ENCODE results near the gene CDKN2B. TPM values are rescaled to one million over a fixed set of nuclear protein-coding genes. Genes with fewer than 3 reads are reported as not detected.

CDKN2B gene
- total and polyA plus RNA-seq, 10 donors = 1.5 to 25.7 (median 9.1) TPM

- DNase-seq = no peak
- H3K4me1 ChIP-seq = peaks cover 0 to 33% (median 15%) of the 10 kb centered on the region in 6 donors
- no peaks in the 10 kb centered on the region for H3K9me3 ChIP-seq
- TF ChIP-seq POLR2AphosphoS5 (IDR thresholded peaks at IDR 0.05) (no peak), CTCF (IDR thresholded peaks at IDR 0.05 in 8 of 11, conservative IDR thresholded peaks at IDR 0.05 in 3 of 11) (no peak)
- no peaks in the 10 kb centered on the region for H3K27me3 ChIP-seq (replicated peaks in 1 of 7)
- intact Hi-C loops (cut with DNase I; ENCODE audit: low total_unique reads) = no loop called here
- H3K36me3 ChIP-seq = no peaks in the 10 kb centered on the region
- H3K27ac ChIP-seq = no peak overlapping the region
- WGBS, 5 donors = 87 to 98% (median 95%) methylated on average over 3 of the region's 3 CpGs
- H3K4me3 ChIP-seq = no peak overlapping the region
Observed at GRCh38 chr9:22054076-22054475, 45.0 kb upstream of the CDKN2B start.

- intact Hi-C loops (cut with DNase I; ENCODE audit: low total_unique reads) = no loop called here
Observed at GRCh38 chr9:22053178-22053577, 44.1 kb upstream of the CDKN2B start.

GRCh38 chr9:22052376-22052945, 43.4 kb upstream of the CDKN2B start:
- TF ChIP-seq POLR2AphosphoS5 (IDR thresholded peaks at IDR 0.05) (no peak), CTCF (IDR thresholded peaks at IDR 0.05 in 8 of 11, conservative IDR thresholded peaks at IDR 0.05 in 3 of 11) (no peak), POLR2A (IDR thresholded peaks at IDR 0.05) (no peak)
- Histone ChIP-seq H3K27me3 (replicated peaks in 1 of 7) (no peaks in the 10 kb centered on the region), H3K27ac (no peak overlapping the region), H3K36me3 (no peaks in the 10 kb centered on the region), H3K4me1 (peaks cover 0 to 33% (median 15%) of the 10 kb centered on the region in 6 donors), H3K4me3 (no peak overlapping the region), H3K9me3 (no peaks in the 10 kb centered on the region)
- 53 to 69% (median 60%) methylated on average over 4 of the region's 4 CpGs for WGBS, 5 donors
- intact Hi-C loops (cut with DNase I; ENCODE audit: low total_unique reads) = no loop called here
- no peak for DNase-seq

More at GRCh38 chr9:22053178-22053577, 44.1 kb upstream of the CDKN2B start:
- H3K36me3 ChIP-seq = no peaks in the 10 kb centered on the region
- no peak for TF ChIP-seq POLR2AphosphoS5 (IDR thresholded peaks at IDR 0.05)
- H3K27me3 ChIP-seq (replicated peaks in 1 of 7) = no peaks in the 10 kb centered on the region
- no peak overlapping the region for H3K27ac ChIP-seq
- 62 to 74% (median 65%) methylated on average over 2 of the region's 2 CpGs for WGBS, 5 donors
- H3K9me3 ChIP-seq = no peaks in the 10 kb centered on the region
- H3K4me3 ChIP-seq = no peak overlapping the region
- no peak for DNase-seq
- peaks cover 0 to 33% (median 15%) of the 10 kb centered on the region in 6 donors for H3K4me1 ChIP-seq

GRCh38 chr9:22050924-22051323, 41.8 kb upstream of the CDKN2B start:
- no peaks in the 10 kb centered on the region for H3K27me3 ChIP-seq (replicated peaks in 1 of 7)
- no peak for TF ChIP-seq POLR2A (IDR thresholded peaks at IDR 0.05)
- no peak for TF ChIP-seq POLR2AphosphoS5 (IDR thresholded peaks at IDR 0.05)
- no peak for TF ChIP-seq CTCF (IDR thresholded peaks at IDR 0.05 in 8 of 11, conservative IDR thresholded peaks at IDR 0.05 in 3 of 11)
- DNase-seq = no peak
- intact Hi-C loops (cut with DNase I; ENCODE audit: low total_unique reads) = no loop called here
- H3K4me1 ChIP-seq = peaks cover 0 to 33% (median 15%) of the 10 kb centered on the region in 6 donors
- no peaks in the 10 kb centered on the region for H3K9me3 ChIP-seq
- 24 to 44% (median 29%) methylated on average over 4 of the region's 4 CpGs for WGBS, 5 donors
- H3K36me3 ChIP-seq = no peaks in the 10 kb centered on the region
- peak overlapping the region in 2 of 8 donors; percentile 7 to 12 for H3K27ac ChIP-seq
- H3K4me3 ChIP-seq = no peak overlapping the region
